HEK293 (cell line): ENCODE data around the gene MUC13.

Experiments used
- CTCF ChIA-PET: fragments of 350-600 bp; formaldehyde crosslinking; extraction: SDS; loops from one replicate; lab custom pipeline; 2021; ENCODE audit warnings: antibody characterized with exemption; lab: Yijun Ruan, JAX
- POLR2A ChIA-PET: fragments of 300-600 bp; formaldehyde crosslinking; extraction: SDS; loops from one replicate; lab custom pipeline; 2020; ENCODE audit warnings: antibody characterized with exemption, inconsistent platforms; lab: Yijun Ruan, JAX
- H3K27ac ChIP-seq: fragments of 200-500 bp; sonication (Bioruptor generic); 2 replicates; pipeline ENCODE4 v1.5.1; 2014; ENCODE audit warnings: low read depth, low read length, control low read depth, inconsistent platforms; ENCODE audit errors: extremely low read depth
- H3K36me3 ChIP-seq, 2 experiments: fragments of 200-500 bp in 1 of 2; sonication (Bioruptor generic) in 1 of 2; 1 replicate in 1 of 2; 2 replicates in 1 of 2; pipeline ENCODE4 v1.5.1; 2014 to 2017; ENCODE audit warnings: inconsistent platforms in 2 of 2, low read length in 2 of 2; ENCODE audit not compliant: control insufficient read depth in 2 of 2, insufficient read depth in 1 of 2
- H3K4me1 ChIP-seq: fragments of 200-500 bp; sonication (Bioruptor generic); 2 replicates; pipeline ENCODE4 v1.5.1; 2014; ENCODE audit warnings: mild to moderate bottlenecking, low read length, inconsistent platforms; ENCODE audit not compliant: control insufficient read depth, insufficient read depth
- H3K4me3 ChIP-seq: 2 replicates; pipeline ENCODE4 v1.5.1; 2011; ENCODE audit warnings: low read depth, mild to moderate bottlenecking, control low read depth, low read length, moderate library complexity
- H3K9me3 ChIP-seq: fragments of 200-500 bp; sonication (Bioruptor generic); 2 replicates; pipeline ENCODE4 v1.5.1; 2014; ENCODE audit warnings: low read depth, low read length, inconsistent platforms; ENCODE audit not compliant: control insufficient read depth, insufficient read depth
- HOXC10 ChIP-seq: sonication (generic); formaldehyde crosslinking; IDR thresholded peaks from 2 replicates; pipeline ENCODE4 v1.8.1; 2023; ENCODE audit warnings: mild to moderate bottlenecking, missing genetic modification reagents
- KLF7 ChIP-seq: fragments of 450-650 bp; formaldehyde crosslinking; IDR thresholded peaks from 2 replicates; pipeline ENCODE4 v1.5.1; 2016; ENCODE audit warnings: missing biosample characterization, missing genetic modification characterization, borderline replicate concordance
- KLF8 ChIP-seq: fragments of 450-650 bp; formaldehyde crosslinking; IDR thresholded peaks from 2 replicates; pipeline ENCODE4 v1.5.1; 2016; ENCODE audit warnings: missing biosample characterization, missing genetic modification characterization
- REPIN1 ChIP-seq: fragments of 450-650 bp; formaldehyde crosslinking; IDR thresholded peaks from 2 replicates; pipeline ENCODE4 v1.5.1; 2017; ENCODE audit warnings: missing biosample characterization, missing genetic modification characterization, low read depth
- SP2 ChIP-seq: fragments of 450-650 bp; formaldehyde crosslinking; IDR thresholded peaks from 2 replicates; pipeline ENCODE4 v1.5.1; 2016; ENCODE audit warnings: missing biosample characterization, missing genetic modification characterization
- ZBTB20 ChIP-seq: fragments of 450-650 bp; formaldehyde crosslinking; IDR thresholded peaks from 2 replicates; pipeline ENCODE4 v1.5.1; 2016; ENCODE audit warnings: missing biosample characterization, missing genetic modification characterization
- ZBTB48 ChIP-seq: fragments of 450-650 bp; formaldehyde crosslinking; IDR thresholded peaks from 2 replicates; pipeline ENCODE4 v1.5.1; 2016; ENCODE audit warnings: missing biosample characterization, missing genetic modification characterization
- ZNF132 ChIP-seq: fragments of 450-650 bp; formaldehyde crosslinking; IDR thresholded peaks from 2 replicates; pipeline ENCODE4 v1.5.1; 2017; ENCODE audit warnings: missing biosample characterization, missing genetic modification characterization, borderline replicate concordance
- ZNF175 ChIP-seq: fragments of 450-650 bp; formaldehyde crosslinking; IDR thresholded peaks from 2 replicates; pipeline ENCODE4 v1.5.1; 2016; ENCODE audit warnings: missing biosample characterization, missing genetic modification characterization
- ZNF19 ChIP-seq: fragments of 450-650 bp; formaldehyde crosslinking; IDR thresholded peaks from 2 replicates; pipeline ENCODE4; 2016; ENCODE audit warnings: missing biosample characterization, missing genetic modification characterization, low read depth
- ZNF211 ChIP-seq: fragments of 450-650 bp; formaldehyde crosslinking; IDR thresholded peaks from 2 replicates; pipeline ENCODE4 v1.5.1; 2016; ENCODE audit warnings: low read depth, missing biosample characterization, missing genetic modification characterization
- ZNF223 ChIP-seq: fragments of 450-650 bp; formaldehyde crosslinking; IDR thresholded peaks from 2 replicates; pipeline ENCODE4 v1.5.1; 2016; ENCODE audit warnings: missing biosample characterization, missing genetic modification characterization
- ZNF354C ChIP-seq: fragments of 450-650 bp; formaldehyde crosslinking; IDR thresholded peaks from 2 replicates; pipeline ENCODE4 v1.5.1; 2016; ENCODE audit warnings: missing biosample characterization, missing genetic modification characterization, low read depth, borderline replicate concordance
- ZNF529 ChIP-seq: fragments of 450-650 bp; formaldehyde crosslinking; IDR thresholded peaks from 2 replicates; pipeline ENCODE4 v1.5.1; 2017; ENCODE audit warnings: missing genetic modification characterization, missing biosample characterization; ENCODE audit not compliant: insufficient replicate concordance
- ZNF585B ChIP-seq: fragments of 450-650 bp; formaldehyde crosslinking; IDR thresholded peaks from 2 replicates; pipeline ENCODE4 v1.5.1; 2016; ENCODE audit warnings: missing biosample characterization, missing genetic modification characterization
- ZNF626 ChIP-seq: fragments of 450-650 bp; sonication (Bioruptor Pico); formaldehyde crosslinking; IDR thresholded peaks from 2 replicates; pipeline ENCODE4 v1.5.1; 2018; ENCODE audit warnings: missing biosample characterization, missing genetic modification characterization, inconsistent platforms
- ZNF791 ChIP-seq: fragments of 450-650 bp; formaldehyde crosslinking; IDR thresholded peaks from 2 replicates; pipeline ENCODE4 v1.5.1; 2016; ENCODE audit warnings: missing biosample characterization, missing genetic modification characterization
- ZSCAN23 ChIP-seq: fragments of 450-650 bp; formaldehyde crosslinking; IDR thresholded peaks from 2 replicates; pipeline ENCODE4 v1.5.1; 2016; ENCODE audit warnings: missing biosample characterization, missing genetic modification characterization
- TF ChIP-seq, protein P1 (sequence below): fragments of 450-650 bp; formaldehyde crosslinking; IDR thresholded peaks from 2 replicates; pipeline ENCODE4; 2016; ENCODE audit warnings: missing biosample characterization, missing genetic modification characterization
- TF ChIP-seq, protein P2 (sequence below): fragments of 450-650 bp; formaldehyde crosslinking; IDR thresholded peaks from 2 replicates; pipeline ENCODE4 v1.5.1; 2017; ENCODE audit warnings: missing biosample characterization, missing genetic modification characterization
- TF ChIP-seq, protein P3 (sequence below): sonication (generic); formaldehyde crosslinking; IDR thresholded peaks from 2 replicates; pipeline ENCODE4 v1.8.1; 2022; ENCODE audit warnings: mild to moderate bottlenecking, moderate library complexity, missing genetic modification reagents
- TF ChIP-seq, protein P4 (sequence below): fragments of 450-650 bp; formaldehyde crosslinking; IDR thresholded peaks from 2 replicates; pipeline ENCODE4 v1.5.1; 2016; ENCODE audit warnings: missing biosample characterization, missing genetic modification characterization, borderline replicate concordance
- TF ChIP-seq, protein P5 (sequence below): fragments of 450-650 bp; IDR thresholded peaks from 2 replicates; pipeline ENCODE4 v1.5.1; 2018; ENCODE audit warnings: missing biosample characterization, missing genetic modification characterization
- TF ChIP-seq, protein P6 (sequence below): fragments of 450-650 bp; formaldehyde crosslinking; IDR thresholded peaks from 2 replicates; pipeline ENCODE4 v1.5.1; 2017; ENCODE audit warnings: missing biosample characterization, missing genetic modification characterization
- TF ChIP-seq, protein P7 (sequence below): fragments of 450-650 bp; formaldehyde crosslinking; IDR thresholded peaks from 2 replicates; pipeline ENCODE4 v1.5.1; 2017; ENCODE audit warnings: missing biosample characterization, missing genetic modification characterization

MUC13 gene

DNA sequence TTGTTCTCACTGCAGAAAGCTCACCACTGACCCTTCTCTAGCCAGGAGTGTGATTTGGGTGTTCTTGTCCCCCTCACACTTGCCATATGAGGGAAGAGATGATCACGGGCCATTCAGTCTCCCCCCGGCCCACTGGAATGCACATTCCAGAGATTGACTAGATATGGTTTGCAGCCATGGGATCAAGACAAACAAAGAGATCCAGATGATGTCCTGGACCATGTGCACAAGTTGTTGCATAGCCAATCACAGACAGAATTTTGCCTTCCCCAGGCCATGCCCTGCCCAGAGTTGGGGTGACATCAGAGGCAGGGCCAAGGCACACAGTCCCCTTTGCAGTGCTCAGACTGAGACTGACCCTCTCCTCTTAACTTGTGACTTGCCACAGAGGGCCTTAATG lies 14.8 kb downstream of the MUC13 start (continued):
- TF ChIP-seq KLF8 (tag by site-specific recombination) (no peak), ZNF626 (tag by site-specific recombination) (no peak), HOXC10 (no peak), ZNF223 (tag by site-specific recombination) (no peak), ZNF791 (tag by site-specific recombination) (no peak), SP2 (no peak), ZBTB20 (tag by site-specific recombination) (no peak), KLF7 (tag by site-specific recombination) (no peak), ZNF585B (tag by site-specific recombination) (no peak)
- TF ChIP-seq, protein P1, sequence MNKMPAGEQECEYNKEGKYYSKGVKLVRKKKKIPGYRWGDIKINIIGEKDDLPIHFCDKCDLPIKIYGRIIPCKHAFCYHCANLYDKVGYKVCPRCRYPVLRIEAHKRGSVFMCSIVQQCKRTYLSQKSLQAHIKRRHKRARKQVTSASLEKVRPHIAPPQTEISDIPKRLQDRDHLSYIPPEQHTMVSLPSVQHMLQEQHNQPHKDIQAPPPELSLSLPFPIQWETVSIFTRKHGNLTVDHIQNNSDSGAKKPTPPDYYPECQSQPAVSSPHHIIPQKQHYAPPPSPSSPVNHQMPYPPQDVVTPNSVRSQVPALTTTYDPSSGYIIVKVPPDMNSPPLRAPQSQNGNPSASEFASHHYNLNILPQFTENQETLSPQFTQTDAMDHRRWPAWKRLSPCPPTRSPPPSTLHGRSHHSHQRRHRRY (tag by site-specific recombination) = no peak
- TF ChIP-seq, protein P2, sequence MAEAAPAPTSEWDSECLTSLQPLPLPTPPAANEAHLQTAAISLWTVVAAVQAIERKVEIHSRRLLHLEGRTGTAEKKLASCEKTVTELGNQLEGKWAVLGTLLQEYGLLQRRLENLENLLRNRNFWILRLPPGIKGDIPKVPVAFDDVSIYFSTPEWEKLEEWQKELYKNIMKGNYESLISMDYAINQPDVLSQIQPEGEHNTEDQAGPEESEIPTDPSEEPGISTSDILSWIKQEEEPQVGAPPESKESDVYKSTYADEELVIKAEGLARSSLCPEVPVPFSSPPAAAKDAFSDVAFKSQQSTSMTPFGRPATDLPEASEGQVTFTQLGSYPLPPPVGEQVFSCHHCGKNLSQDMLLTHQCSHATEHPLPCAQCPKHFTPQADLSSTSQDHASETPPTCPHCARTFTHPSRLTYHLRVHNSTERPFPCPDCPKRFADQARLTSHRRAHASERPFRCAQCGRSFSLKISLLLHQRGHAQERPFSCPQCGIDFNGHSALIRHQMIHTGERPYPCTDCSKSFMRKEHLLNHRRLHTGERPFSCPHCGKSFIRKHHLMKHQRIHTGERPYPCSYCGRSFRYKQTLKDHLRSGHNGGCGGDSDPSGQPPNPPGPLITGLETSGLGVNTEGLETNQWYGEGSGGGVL (tag by site-specific recombination) = no peak
- TF ChIP-seq, protein P3, sequence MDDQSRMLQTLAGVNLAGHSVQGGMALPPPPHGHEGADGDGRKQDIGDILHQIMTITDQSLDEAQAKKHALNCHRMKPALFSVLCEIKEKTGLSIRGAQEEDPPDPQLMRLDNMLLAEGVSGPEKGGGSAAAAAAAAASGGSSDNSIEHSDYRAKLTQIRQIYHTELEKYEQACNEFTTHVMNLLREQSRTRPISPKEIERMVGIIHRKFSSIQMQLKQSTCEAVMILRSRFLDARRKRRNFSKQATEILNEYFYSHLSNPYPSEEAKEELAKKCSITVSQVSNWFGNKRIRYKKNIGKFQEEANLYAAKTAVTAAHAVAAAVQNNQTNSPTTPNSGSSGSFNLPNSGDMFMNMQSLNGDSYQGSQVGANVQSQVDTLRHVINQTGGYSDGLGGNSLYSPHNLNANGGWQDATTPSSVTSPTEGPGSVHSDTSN (CRISPR knock-in tag) = no peak
- TF ChIP-seq, all 188 proteins: peak for 0

DNA sequence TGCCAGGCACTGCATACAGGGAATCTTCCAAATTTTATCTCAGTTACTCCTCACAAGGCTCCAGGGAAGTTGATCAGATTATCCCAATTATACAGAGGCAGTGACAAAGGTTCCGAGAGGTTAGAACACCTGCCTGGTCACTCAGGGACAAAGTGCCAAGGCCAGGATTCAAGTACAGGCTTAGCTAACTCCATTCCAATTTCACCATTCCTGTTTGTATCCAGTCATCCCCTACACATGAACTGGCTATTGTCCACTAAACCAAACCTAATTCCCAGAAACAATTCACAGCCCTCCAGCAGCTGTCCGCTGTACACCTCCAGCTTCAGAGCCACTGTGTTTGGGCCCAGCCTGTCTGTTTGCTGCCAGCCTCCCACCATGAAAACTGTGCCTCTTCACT lies 16.0 kb downstream of the MUC13 start:
- ChIA-PET POLR2A (no interaction called here), CTCF (interaction anchor here (0.6 to 1.3 kb wide), 4 partner anchors 11 to 230 kb away, joined by 3 to 5 read pairs (median 3); no protein-coding TSS in a partner anchor)
- TF ChIP-seq ZNF211 = no peak
- TF ChIP-seq, protein P4, sequence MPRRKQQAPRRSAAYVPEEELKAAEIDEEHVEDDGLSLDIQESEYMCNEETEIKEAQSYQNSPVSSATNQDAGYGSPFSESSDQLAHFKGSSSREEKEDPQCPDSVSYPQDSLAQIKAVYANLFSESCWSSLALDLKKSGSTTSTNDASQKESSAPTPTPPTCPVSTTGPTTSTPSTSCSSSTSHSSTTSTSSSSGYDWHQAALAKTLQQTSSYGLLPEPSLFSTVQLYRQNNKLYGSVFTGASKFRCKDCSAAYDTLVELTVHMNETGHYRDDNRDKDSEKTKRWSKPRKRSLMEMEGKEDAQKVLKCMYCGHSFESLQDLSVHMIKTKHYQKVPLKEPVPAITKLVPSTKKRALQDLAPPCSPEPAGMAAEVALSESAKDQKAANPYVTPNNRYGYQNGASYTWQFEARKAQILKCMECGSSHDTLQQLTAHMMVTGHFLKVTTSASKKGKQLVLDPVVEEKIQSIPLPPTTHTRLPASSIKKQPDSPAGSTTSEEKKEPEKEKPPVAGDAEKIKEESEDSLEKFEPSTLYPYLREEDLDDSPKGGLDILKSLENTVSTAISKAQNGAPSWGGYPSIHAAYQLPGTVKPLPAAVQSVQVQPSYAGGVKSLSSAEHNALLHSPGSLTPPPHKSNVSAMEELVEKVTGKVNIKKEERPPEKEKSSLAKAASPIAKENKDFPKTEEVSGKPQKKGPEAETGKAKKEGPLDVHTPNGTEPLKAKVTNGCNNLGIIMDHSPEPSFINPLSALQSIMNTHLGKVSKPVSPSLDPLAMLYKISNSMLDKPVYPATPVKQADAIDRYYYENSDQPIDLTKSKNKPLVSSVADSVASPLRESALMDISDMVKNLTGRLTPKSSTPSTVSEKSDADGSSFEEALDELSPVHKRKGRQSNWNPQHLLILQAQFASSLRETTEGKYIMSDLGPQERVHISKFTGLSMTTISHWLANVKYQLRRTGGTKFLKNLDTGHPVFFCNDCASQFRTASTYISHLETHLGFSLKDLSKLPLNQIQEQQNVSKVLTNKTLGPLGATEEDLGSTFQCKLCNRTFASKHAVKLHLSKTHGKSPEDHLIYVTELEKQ (tag by site-specific recombination) = no peak
- no peak for TF ChIP-seq ZSCAN23 (tag by site-specific recombination)
- TF ChIP-seq, protein P5, sequence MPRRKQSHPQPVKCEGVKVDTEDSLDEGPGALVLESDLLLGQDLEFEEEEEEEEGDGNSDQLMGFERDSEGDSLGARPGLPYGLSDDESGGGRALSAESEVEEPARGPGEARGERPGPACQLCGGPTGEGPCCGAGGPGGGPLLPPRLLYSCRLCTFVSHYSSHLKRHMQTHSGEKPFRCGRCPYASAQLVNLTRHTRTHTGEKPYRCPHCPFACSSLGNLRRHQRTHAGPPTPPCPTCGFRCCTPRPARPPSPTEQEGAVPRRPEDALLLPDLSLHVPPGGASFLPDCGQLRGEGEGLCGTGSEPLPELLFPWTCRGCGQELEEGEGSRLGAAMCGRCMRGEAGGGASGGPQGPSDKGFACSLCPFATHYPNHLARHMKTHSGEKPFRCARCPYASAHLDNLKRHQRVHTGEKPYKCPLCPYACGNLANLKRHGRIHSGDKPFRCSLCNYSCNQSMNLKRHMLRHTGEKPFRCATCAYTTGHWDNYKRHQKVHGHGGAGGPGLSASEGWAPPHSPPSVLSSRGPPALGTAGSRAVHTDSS (tag by site-specific recombination) = no peak
- no peak for TF ChIP-seq ZNF529 (tag by site-specific recombination)
- no peak for TF ChIP-seq ZNF132 (tag by site-specific recombination)
- TF ChIP-seq REPIN1 (tag by site-specific recombination) = no peak
- no peak for TF ChIP-seq ZNF354C (tag by site-specific recombination)
- TF ChIP-seq, protein P6, sequence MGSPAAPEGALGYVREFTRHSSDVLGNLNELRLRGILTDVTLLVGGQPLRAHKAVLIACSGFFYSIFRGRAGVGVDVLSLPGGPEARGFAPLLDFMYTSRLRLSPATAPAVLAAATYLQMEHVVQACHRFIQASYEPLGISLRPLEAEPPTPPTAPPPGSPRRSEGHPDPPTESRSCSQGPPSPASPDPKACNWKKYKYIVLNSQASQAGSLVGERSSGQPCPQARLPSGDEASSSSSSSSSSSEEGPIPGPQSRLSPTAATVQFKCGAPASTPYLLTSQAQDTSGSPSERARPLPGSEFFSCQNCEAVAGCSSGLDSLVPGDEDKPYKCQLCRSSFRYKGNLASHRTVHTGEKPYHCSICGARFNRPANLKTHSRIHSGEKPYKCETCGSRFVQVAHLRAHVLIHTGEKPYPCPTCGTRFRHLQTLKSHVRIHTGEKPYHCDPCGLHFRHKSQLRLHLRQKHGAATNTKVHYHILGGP = no peak
- TF ChIP-seq ZNF175 = no peak
- no peak for TF ChIP-seq ZNF19 (tag by site-specific recombination)
- TF ChIP-seq ZBTB48 (tag by site-specific recombination) = no peak
- TF ChIP-seq, protein P7, sequence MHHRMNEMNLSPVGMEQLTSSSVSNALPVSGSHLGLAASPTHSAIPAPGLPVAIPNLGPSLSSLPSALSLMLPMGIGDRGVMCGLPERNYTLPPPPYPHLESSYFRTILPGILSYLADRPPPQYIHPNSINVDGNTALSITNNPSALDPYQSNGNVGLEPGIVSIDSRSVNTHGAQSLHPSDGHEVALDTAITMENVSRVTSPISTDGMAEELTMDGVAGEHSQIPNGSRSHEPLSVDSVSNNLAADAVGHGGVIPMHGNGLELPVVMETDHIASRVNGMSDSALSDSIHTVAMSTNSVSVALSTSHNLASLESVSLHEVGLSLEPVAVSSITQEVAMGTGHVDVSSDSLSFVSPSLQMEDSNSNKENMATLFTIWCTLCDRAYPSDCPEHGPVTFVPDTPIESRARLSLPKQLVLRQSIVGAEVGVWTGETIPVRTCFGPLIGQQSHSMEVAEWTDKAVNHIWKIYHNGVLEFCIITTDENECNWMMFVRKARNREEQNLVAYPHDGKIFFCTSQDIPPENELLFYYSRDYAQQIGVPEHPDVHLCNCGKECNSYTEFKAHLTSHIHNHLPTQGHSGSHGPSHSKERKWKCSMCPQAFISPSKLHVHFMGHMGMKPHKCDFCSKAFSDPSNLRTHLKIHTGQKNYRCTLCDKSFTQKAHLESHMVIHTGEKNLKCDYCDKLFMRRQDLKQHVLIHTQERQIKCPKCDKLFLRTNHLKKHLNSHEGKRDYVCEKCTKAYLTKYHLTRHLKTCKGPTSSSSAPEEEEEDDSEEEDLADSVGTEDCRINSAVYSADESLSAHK (tag by site-specific recombination) = no peak

More for the DNA sequence above, 16.0 kb downstream of the MUC13 start:
- H3K4me1 ChIP-seq = no peaks in the 10 kb centered on the region
- H3K9me3 ChIP-seq = no peaks in the 10 kb centered on the region
- no peak overlapping the region for H3K27ac ChIP-seq
- H3K4me3 ChIP-seq = no peak overlapping the region
- no peaks in the 10 kb centered on the region for H3K36me3 ChIP-seq
